ENCODE results near the gene NRXN3.
A peak's percentile ranks its signal among the peaks of the same experiment; 100 is the strongest.

The NRXN3 gene

GRCh38 chr14:78164226-78164853 is 5.8 kb upstream of the NRXN3 start:
- Histone ChIP-seq H3K4me3 (no peak overlapping the region), H3K27me3 (no peaks in the 10 kb centered on the region), H3K9me3 (no peaks in the 10 kb centered on the region), H3K27ac (no peak overlapping the region), H3K9ac (no peak overlapping the region), H4K20me1 (no peaks in the 10 kb centered on the region; the same call in 1 of the 2 replicates), H3K4me1 (peaks cover 9% of the 10 kb centered on the region), H3K4me2 (peak overlapping the region; percentile 25; the same call in 1 of the 2 replicates), H3K36me3 (no peaks in the 10 kb centered on the region)
- no peak for TF ChIP-seq Cebpa-rat (IDR thresholded peaks at IDR 0.05)

GRCh38 chr14:78172428-78172827 is 2.3 kb downstream of the NRXN3 start:
- Histone ChIP-seq H3K27ac (no peak overlapping the region), H3K4me3 (no peak overlapping the region), H3K4me2 (no peak overlapping the region), H3K9ac (no peak overlapping the region), H3K9me3 (no peaks in the 10 kb centered on the region), H3K36me3 (no peaks in the 10 kb centered on the region), H3K4me1 (no peaks in the 10 kb centered on the region), H4K20me1 (no peaks in the 10 kb centered on the region), H3K27me3 (no peaks in the 10 kb centered on the region)
- TF ChIP-seq Cebpa-rat (IDR thresholded peaks at IDR 0.05): no peak

GRCh38 chr14:78173346-78174035 is 3.3 kb downstream of the NRXN3 start:
- H3K4me2 ChIP-seq: no peak overlapping the region
- no peaks in the 10 kb centered on the region for H3K4me1 ChIP-seq
- no peak for TF ChIP-seq Cebpa-rat (IDR thresholded peaks at IDR 0.05)
- no peaks in the 10 kb centered on the region for H3K27me3 ChIP-seq
- no peak overlapping the region for H3K9ac ChIP-seq
- H4K20me1 ChIP-seq: no peaks in the 10 kb centered on the region
- H3K27ac ChIP-seq: no peak overlapping the region
- H3K36me3 ChIP-seq: no peaks in the 10 kb centered on the region
- H3K4me3 ChIP-seq: no peak overlapping the region
- H3K9me3 ChIP-seq: no peaks in the 10 kb centered on the region

- Histone ChIP-seq H3K9ac (no peak overlapping the region), H3K9me3 (no peaks in the 10 kb centered on the region), H3K4me1 (no peaks in the 10 kb centered on the region), H3K4me3 (no peak overlapping the region), H3K27ac (no peak overlapping the region), H3K27me3 (no peaks in the 10 kb centered on the region), H3K4me2 (no peak overlapping the region), H4K20me1 (no peaks in the 10 kb centered on the region), H3K36me3 (no peaks in the 10 kb centered on the region)
- no peak for TF ChIP-seq Cebpa-rat (IDR thresholded peaks at IDR 0.05)
These were observed 5.2 kb downstream of the NRXN3 start for GRCh38 chr14:78175412-78175811.

GRCh38 chr14:78178071-78178470 is 7.9 kb downstream of the NRXN3 start:
- no peaks in the 10 kb centered on the region for H3K9me3 ChIP-seq
- no peaks in the 10 kb centered on the region for H4K20me1 ChIP-seq
- no peak overlapping the region for H3K4me3 ChIP-seq
- no peak for TF ChIP-seq Cebpa-rat (IDR thresholded peaks at IDR 0.05)
- H3K27me3 ChIP-seq: no peaks in the 10 kb centered on the region
- H3K4me2 ChIP-seq: no peak overlapping the region
- H3K4me1 ChIP-seq: no peaks in the 10 kb centered on the region
- no peaks in the 10 kb centered on the region for H3K36me3 ChIP-seq
- H3K27ac ChIP-seq: no peak overlapping the region
- no peak overlapping the region for H3K9ac ChIP-seq

GRCh38 chr14:78178971-78179370 is 8.8 kb downstream of the NRXN3 start:
- Histone ChIP-seq H3K4me3 (no peak overlapping the region), H3K36me3 (no peaks in the 10 kb centered on the region), H3K4me2 (no peak overlapping the region), H3K27me3 (no peaks in the 10 kb centered on the region), H3K4me1 (no peaks in the 10 kb centered on the region), H4K20me1 (no peaks in the 10 kb centered on the region), H3K9ac (no peak overlapping the region), H3K27ac (no peak overlapping the region), H3K9me3 (no peaks in the 10 kb centered on the region)
- no peak for TF ChIP-seq Cebpa-rat (IDR thresholded peaks at IDR 0.05)

- no peaks in the 10 kb centered on the region for H3K4me1 ChIP-seq
- H3K4me2 ChIP-seq: no peak overlapping the region
- no peak overlapping the region for H3K4me3 ChIP-seq
- H3K27ac ChIP-seq: no peak overlapping the region
- no peak for TF ChIP-seq Cebpa-rat (IDR thresholded peaks at IDR 0.05)
- no peak overlapping the region for H3K9ac ChIP-seq
- no peaks in the 10 kb centered on the region for H4K20me1 ChIP-seq
- no peaks in the 10 kb centered on the region for H3K36me3 ChIP-seq
- no peaks in the 10 kb centered on the region for H3K9me3 ChIP-seq
- H3K27me3 ChIP-seq: no peaks in the 10 kb centered on the region
These were observed 11.1 kb downstream of the NRXN3 start for GRCh38 chr14:78181270-78181669.

- no peaks in the 10 kb centered on the region for H4K20me1 ChIP-seq
- no peak overlapping the region for H3K9ac ChIP-seq
- no peak overlapping the region for H3K4me2 ChIP-seq
- no peak overlapping the region for H3K4me3 ChIP-seq
- no peaks in the 10 kb centered on the region for H3K27me3 ChIP-seq
- H3K9me3 ChIP-seq: no peaks in the 10 kb centered on the region
- H3K27ac ChIP-seq: no peak overlapping the region
- no peaks in the 10 kb centered on the region for H3K4me1 ChIP-seq
- no peak for TF ChIP-seq Cebpa-rat (IDR thresholded peaks at IDR 0.05)
- H3K36me3 ChIP-seq: no peaks in the 10 kb centered on the region
These were observed 12.5 kb downstream of the NRXN3 start for GRCh38 chr14:78182722-78183121.

GRCh38 chr14:78184157-78184556 is 14.0 kb downstream of the NRXN3 start:
- Histone ChIP-seq H3K27me3 (no peaks in the 10 kb centered on the region), H3K36me3 (no peaks in the 10 kb centered on the region), H4K20me1 (no peaks in the 10 kb centered on the region), H3K4me3 (no peak overlapping the region), H3K4me1 (peaks cover 2% of the 10 kb centered on the region; the same call in 1 of the 2 replicates), H3K27ac (no peak overlapping the region), H3K9ac (no peak overlapping the region), H3K9me3 (no peaks in the 10 kb centered on the region), H3K4me2 (no peak overlapping the region)
- TF ChIP-seq Cebpa-rat (IDR thresholded peaks at IDR 0.05): no peak

GRCh38 chr14:78186277-78186676 is 16.1 kb downstream of the NRXN3 start:
- Histone ChIP-seq H3K27me3 (no peaks in the 10 kb centered on the region), H3K4me2 (no peak overlapping the region), H3K9ac (no peak overlapping the region), H4K20me1 (no peaks in the 10 kb centered on the region), H3K4me3 (no peak overlapping the region), H3K9me3 (no peaks in the 10 kb centered on the region), H3K36me3 (no peaks in the 10 kb centered on the region), H3K27ac (no peak overlapping the region), H3K4me1 (peaks cover 4% of the 10 kb centered on the region; the same call in 1 of the 2 replicates)
- TF ChIP-seq Cebpa-rat (IDR thresholded peaks at IDR 0.05): no peak

All from BLaER1 (cell line).